Measurements from ENCODE around the gene RUFY4.
"Not testable (repeated sequence)": the region's sequence is repeated elsewhere in the genome, so short reads cannot be mapped to it uniquely, and the experiment has no call there.

The RUFY4 gene

DNA sequence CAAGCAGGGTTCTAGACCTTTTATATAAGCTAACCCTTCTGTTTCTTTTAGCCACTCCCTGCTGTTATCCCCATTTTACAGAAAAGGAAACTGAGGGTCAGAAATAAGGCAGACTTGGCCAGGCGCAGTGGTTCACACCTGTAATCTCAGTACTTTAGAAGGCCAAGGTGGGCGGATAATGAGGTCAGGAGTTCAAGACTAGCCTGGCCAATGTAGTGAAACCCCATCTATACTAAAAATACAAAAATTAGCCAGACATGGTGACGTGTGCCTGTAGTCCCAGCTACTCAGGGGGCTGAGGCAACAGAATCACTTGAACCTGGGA lies 14.3 kb downstream of the RUFY4 start:
- DNase-seq (ENCODE audit: low read depth): no peak
- TF ChIP-seq, protein P1, sequence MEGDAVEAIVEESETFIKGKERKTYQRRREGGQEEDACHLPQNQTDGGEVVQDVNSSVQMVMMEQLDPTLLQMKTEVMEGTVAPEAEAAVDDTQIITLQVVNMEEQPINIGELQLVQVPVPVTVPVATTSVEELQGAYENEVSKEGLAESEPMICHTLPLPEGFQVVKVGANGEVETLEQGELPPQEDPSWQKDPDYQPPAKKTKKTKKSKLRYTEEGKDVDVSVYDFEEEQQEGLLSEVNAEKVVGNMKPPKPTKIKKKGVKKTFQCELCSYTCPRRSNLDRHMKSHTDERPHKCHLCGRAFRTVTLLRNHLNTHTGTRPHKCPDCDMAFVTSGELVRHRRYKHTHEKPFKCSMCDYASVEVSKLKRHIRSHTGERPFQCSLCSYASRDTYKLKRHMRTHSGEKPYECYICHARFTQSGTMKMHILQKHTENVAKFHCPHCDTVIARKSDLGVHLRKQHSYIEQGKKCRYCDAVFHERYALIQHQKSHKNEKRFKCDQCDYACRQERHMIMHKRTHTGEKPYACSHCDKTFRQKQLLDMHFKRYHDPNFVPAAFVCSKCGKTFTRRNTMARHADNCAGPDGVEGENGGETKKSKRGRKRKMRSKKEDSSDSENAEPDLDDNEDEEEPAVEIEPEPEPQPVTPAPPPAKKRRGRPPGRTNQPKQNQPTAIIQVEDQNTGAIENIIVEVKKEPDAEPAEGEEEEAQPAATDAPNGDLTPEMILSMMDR (IDR thresholded peaks at IDR 0.05; ENCODE audit: low read length, missing control alignments): no peak
- H3K4me3 ChIP-seq (replicated peaks; ENCODE audit: low read depth, low read length): no peak overlapping the region

DNA sequence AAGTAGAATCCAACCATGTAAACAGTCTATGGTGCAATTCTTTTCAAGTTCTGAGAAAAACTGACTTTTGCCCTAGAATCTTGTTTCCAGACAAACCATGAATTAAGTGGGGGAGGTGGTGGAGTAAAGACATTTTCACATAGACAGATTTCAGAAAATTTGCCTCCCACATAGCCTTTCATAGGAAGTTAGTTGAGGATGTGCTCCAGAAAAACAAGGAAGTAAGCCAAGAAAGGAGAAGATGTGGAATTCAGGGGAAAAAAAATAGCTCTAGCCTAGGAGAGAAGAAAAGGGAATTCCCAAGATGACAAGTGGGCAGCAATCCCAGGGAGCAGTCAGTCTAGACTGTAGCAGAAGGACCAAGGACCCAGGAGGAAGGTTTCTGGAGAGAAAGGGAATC lies 17.4 kb downstream of the RUFY4 start:
- TF ChIP-seq, protein P1 (IDR thresholded peaks at IDR 0.05; ENCODE audit: low read length, missing control alignments): no peak

DNA sequence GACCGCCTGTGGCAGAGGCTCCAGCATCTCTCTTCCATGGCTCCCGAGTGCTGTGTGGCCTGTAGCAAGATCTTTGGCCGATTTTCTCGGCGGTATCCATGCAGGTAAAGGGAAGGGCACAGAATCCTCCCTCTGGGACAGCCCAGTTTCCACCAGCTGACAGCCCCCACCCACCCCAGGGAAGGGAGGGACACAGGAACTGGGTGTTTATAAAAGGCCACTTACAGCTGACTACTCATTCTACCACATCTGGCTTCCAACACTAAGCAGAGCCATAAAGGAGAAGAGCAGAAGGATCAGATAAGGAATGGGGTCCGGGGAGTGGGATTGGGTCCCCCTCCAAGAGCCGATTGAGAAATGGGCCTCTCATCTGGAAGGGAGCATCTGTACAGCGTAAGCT lies 20.2 kb downstream of the RUFY4 start:
- DNase-seq (ENCODE audit: low read depth): no peak
- H3K4me3 ChIP-seq (replicated peaks; ENCODE audit: low read depth, low read length): no peak overlapping the region
- TF ChIP-seq, protein P1 (IDR thresholded peaks at IDR 0.05; ENCODE audit: low read length, missing control alignments): no peak

More for the DNA sequence above, 17.4 kb downstream of the RUFY4 start:
- no peak for DNase-seq (ENCODE audit: low read depth)
- H3K4me3 ChIP-seq (replicated peaks; ENCODE audit: low read depth, low read length): no peak overlapping the region

DNA sequence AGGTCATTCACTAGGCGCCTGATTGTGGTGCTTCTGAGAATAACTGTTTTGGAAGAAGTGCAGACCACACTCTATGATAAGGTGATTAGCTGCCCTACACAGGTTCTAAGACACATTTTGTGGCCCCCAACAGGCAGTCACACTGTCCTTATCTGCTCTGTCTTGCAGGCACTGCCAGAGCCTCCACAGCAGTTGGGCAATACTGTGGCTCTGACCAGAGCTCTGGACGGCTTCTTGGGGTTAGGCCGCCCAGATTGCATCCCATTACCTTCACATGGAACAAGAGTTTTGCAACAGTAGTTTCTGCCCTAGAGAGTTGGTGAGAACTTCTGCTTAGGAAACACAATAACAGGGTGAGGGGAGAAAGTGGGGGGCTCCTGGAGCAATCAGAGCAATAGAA lies 22.7 kb downstream of the RUFY4 start:
- DNase-seq (ENCODE audit: low read depth): no peak
- TF ChIP-seq, protein P1 (IDR thresholded peaks at IDR 0.05; ENCODE audit: low read length, missing control alignments): no peak
- H3K4me3 ChIP-seq (replicated peaks; ENCODE audit: low read depth, low read length): no peak overlapping the region

DNA sequence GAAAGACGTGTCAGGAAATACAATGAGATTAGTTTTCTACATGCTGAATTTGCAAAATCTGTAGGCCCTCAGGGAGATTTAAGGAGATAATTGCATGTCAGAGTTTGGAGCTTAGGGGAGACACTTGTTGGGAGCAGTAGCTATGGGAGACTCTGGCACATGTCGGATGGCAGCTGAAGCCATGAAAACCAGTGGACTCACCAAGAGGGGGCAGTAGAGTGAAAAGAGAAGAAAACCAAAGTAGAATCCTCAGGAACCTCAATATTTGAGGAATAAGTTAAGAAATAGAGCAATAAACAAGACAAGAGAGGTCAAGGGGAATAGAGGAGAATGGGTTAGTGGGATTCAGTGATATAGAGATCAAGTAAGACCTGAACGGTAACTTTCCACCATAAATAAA lies 24.8 kb downstream of the RUFY4 start:
- H3K4me3 ChIP-seq (replicated peaks; ENCODE audit: low read depth, low read length): no peak overlapping the region
- TF ChIP-seq, protein P1 (IDR thresholded peaks at IDR 0.05; ENCODE audit: low read length, missing control alignments): peak; percentile 8
- no peak for DNase-seq (ENCODE audit: low read depth)

DNA sequence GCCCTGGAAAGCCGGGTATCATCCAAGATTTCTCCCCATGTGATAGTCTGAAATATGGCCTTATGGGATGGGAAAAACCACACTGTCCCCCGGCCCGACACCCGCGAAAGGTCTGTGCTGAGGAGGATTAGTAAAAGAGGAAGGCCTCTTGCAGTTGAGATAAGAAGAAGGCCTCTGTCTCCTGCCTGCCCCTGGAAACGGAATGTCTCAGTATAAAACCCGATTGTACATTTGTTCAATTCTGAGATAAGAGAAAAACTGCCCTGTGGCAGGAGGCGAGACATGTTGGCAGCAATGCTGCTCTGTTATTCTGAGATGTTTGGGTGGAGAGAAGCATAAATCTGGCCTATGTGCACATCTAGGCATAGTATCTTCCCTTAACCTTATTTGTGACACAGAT lies 26.8 kb downstream of the RUFY4 start:
- TF ChIP-seq, protein P1 (IDR thresholded peaks at IDR 0.05; ENCODE audit: low read length, missing control alignments): no peak
- DNase-seq (ENCODE audit: low read depth): no peak
- H3K4me3 ChIP-seq (replicated peaks; ENCODE audit: low read depth, low read length): no peak overlapping the region

DNA sequence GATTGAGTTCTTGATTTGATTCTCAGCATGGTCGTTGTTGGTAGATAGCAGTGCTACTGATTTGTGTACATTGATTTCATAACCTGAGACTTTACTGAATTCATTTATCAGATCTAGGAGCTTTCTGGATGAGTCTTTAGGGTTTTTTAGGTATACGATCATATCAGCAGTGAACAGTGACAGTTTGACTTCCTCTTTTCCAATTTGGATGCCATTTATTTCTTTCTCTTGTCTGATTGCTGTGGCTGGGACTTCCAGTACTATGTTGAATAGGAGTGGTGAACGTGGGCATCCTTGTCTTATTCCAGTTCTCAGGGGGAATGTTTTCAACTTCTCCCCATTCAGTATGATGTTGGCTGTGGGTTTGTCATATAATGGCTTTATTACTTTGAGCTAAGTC lies 28.9 kb downstream of the RUFY4 start:
- TF ChIP-seq, protein P1 (IDR thresholded peaks at IDR 0.05; ENCODE audit: low read length, missing control alignments): no peak
- DNase-seq (ENCODE audit: low read depth): no peak

DNA sequence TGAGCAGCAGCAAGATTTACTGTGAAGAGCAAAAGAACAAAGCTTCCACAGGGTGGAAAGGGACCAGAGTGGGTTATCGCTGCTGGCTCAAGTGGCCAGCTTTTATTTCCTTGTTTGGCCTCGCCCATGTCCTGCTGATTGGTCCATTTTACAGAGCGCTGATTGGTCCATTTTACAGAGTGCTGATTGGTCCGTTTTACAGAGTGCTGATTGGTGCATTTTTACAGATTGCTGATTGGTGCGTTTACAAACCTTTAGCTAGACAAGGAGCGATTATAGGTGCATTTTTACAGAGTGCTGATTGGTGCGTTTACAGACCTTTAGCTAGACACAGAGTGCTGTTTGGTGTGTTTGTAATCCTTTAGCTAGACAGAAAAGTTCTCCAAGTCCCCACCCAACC lies 39.8 kb downstream of the RUFY4 start:
- DNase-seq (ENCODE audit: low read depth); H3K4me3 ChIP-seq (replicated peaks; ENCODE audit: low read depth, low read length): not testable (repeated sequence)

More for the DNA sequence above, 28.9 kb downstream of the RUFY4 start:
- no peak overlapping the region for H3K4me3 ChIP-seq (replicated peaks; ENCODE audit: low read depth, low read length)

DNA sequence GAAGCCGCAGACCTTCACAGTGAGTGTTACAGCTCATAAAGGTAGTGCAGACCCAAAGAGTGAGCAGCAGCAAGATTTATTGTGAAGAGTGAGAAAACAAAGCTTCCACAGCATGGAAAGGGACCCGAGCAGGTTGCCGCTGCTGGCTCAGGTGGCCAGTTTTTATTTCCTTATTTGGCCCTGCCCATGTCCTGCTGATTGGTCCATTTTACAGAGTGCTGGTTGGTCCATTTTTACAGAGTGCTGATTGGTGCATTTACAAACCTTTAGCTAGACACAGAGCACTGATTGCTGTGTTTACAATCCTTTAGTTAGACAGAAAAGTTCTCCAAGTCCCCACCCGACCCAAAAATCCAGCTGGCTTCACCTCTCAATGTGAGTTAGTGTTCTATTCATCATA lies 52.7 kb downstream of the RUFY4 start:
- not testable (repeated sequence) for DNase-seq (ENCODE audit: low read depth); H3K4me3 ChIP-seq (replicated peaks; ENCODE audit: low read depth, low read length)

DNA sequence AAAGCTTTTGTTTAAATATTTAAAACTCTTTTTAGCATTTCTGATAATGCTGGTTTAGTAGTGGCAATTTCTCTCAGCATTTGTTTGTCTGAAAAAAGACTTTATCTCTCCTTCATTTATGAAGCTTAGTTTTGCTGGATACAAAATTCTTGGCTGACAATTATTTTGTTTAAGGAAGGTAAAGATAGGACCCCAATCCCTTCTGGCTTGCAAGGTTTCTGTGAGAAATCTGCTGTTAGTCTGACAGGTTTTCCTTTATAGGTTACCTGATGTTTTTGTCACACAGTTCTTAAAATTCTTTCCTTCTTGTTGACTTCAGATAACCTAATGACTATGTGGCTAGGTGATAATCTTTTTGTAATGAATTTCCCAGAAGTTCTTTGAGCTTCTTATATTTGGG lies 53.2 kb downstream of the RUFY4 start:
- not testable (repeated sequence) for DNase-seq (ENCODE audit: low read depth); H3K4me3 ChIP-seq (replicated peaks; ENCODE audit: low read depth, low read length)

Measured in fibroblast of pulmonary artery (primary cell).